C4-2B (cell line): Measurements from ENCODE around the gene MAP4K3.

Experiments used
- H3K27ac ChIP-seq: fragments of 450-650 bp; 2 replicates; pipeline ENCODE4 v1.5.1; 2017
- CTCF ChIP-seq: fragments of 450-650 bp; conservative IDR thresholded peaks from 2 replicates; pipeline ENCODE4 v1.5.1; 2017; ENCODE audit warnings: mild to moderate bottlenecking
- ZFX ChIP-seq: fragments of 450-650 bp; IDR thresholded peaks from 2 replicates; pipeline ENCODE4 v1.6.1; 2017

MAP4K3 gene

GRCh38 chr2:39234754-39235153 is 202.3 kb downstream of the MAP4K3 start:
- H3K27ac ChIP-seq, result no peak overlapping the region
- no peak for TF ChIP-seq ZFX
- TF ChIP-seq CTCF, result no peak

- H3K27ac ChIP-seq, result no peak overlapping the region
- TF ChIP-seq ZFX (no peak), CTCF (no peak)
Observed at GRCh38 chr2:39232141-39232540, 204.9 kb downstream of the MAP4K3 start.

- no peak overlapping the region for H3K27ac ChIP-seq
- TF ChIP-seq CTCF, result peak; percentile 52
- TF ChIP-seq ZFX, result no peak
Observed at GRCh38 chr2:39228413-39229209, 208.5 kb downstream of the MAP4K3 start.

- TF ChIP-seq ZFX (no peak), CTCF (peak; percentile 81)
- H3K27ac ChIP-seq, result no peak overlapping the region
Observed at GRCh38 chr2:39227628-39228412, 209.3 kb downstream of the MAP4K3 start.

GRCh38 chr2:39225567-39225966 is 211.5 kb downstream of the MAP4K3 start:
- TF ChIP-seq ZFX, result no peak
- no peak overlapping the region for H3K27ac ChIP-seq

GRCh38 chr2:39223909-39224308 is 213.2 kb downstream of the MAP4K3 start:
- no peak overlapping the region for H3K27ac ChIP-seq
- TF ChIP-seq CTCF, result no peak
- TF ChIP-seq ZFX, result no peak

- H3K27ac ChIP-seq, result no peak overlapping the region
- no peak for TF ChIP-seq ZFX
- no peak for TF ChIP-seq CTCF
Observed at GRCh38 chr2:39221459-39221858, 215.6 kb downstream of the MAP4K3 start.
